ENCODE measurements around the gene CEACAM21.

- TF ChIP-seq POLR2A (IDR thresholded peaks at IDR 0.05) (no peak), CTCF (IDR thresholded peaks at IDR 0.05) (no peak)
Measured at GRCh38 chr19:41566001-41566400, 10.0 kb upstream of the CEACAM21 start.

Data from Peyer's patch (tissue), 4 donors.